Measurements from ENCODE around the gene RSPH6A. TPM values are rescaled to one million over a fixed set of nuclear protein-coding genes. Genes with fewer than 3 reads are reported as not detected.

Gene RSPH6A
- polyA plus RNA-seq, 3 donors = not detected

GRCh38 chr19:45786533-45786894 is 28.6 kb downstream of the RSPH6A start:
- no peak for TF ChIP-seq CTCF (IDR thresholded peaks at IDR 0.05)
- H3K4me3 Mint-ChIP-seq = peak overlapping the region in 1 of 2 donors; percentile 86
- intact Hi-C loops (cut with micrococcal nuclease) = no loop called here

DNA sequence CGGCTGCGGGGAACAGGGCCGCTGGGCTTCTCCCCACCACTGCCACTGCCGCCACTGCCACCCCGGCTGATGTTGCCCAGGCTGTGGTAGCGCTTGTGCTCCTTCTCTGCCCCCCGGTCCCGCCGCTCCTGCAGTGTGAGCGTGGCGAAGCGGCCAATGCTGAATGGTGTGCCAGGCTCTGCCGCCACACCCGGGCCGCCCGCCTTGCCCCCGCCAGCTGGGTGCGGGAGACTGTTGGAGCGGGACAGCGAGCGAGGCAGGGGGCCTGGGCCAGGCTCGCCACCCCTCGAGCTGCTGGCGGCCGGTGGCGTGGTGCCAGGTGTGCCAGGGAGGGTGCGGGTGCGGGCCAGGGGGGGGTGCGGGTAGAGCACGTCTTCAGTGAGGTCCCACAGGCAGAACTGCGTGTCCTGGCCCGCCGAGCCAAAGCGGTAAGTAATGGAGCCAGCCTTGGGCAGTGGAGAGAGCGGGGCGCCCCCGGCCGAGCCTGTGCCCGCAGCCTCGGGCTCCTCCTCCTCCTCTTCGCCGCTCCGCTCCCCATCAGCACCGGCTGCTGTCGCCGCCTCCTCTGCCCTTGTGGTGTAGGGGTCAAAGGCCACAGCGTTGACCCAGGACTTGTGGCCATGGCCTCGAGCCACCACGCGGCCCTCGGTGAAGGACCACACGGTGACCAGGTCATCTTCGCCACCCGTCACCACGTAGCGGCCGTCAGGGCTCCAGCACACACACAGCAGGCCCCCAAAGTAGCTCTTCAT is 29.2 kb downstream of the RSPH6A start:
- Mint-ChIP-seq H3K4me3 (peak overlapping the region in 1 of 2 donors; percentile 86), H3K4me1 (peaks cover 9% of the 10 kb centered on the region), H3K36me3 (peaks cover 29 to 30% of the 10 kb centered on the region in 2 donors), H3K27ac (no peak overlapping the region), H3K27me3 (ENCODE audit: low read depth in 3 of 3) (peaks cover 91 to 96% (median 95%) of the 10 kb centered on the region in 3 donors), H3K9me3 (peaks cover 3 to 44% (median 22%) of the 10 kb centered on the region in 7 donors)
- Histone ChIP-seq H3K4me2 (replicated peaks; ENCODE audit: extremely low read depth, low read length, poor library complexity, severe bottlenecking) (no peak overlapping the region), H3K9me3 (replicated peaks in 1 of 2; ENCODE audit: control insufficient read depth in 1 of 2, insufficient read depth in 1 of 2, low read length in 2 of 2) (peaks cover 9 to 34% of the 10 kb centered on the region in 2 donors), H3K36me3 (replicated peaks in 1 of 2; ENCODE audit: control insufficient read depth in 1 of 2, insufficient read depth in 2 of 2, low read length in 2 of 2) (no peaks in the 10 kb centered on the region), H3K79me2 (ENCODE audit: insufficient read depth, low read length) (no peaks in the 10 kb centered on the region), H4K20me1 (ENCODE audit: insufficient read depth, low read length) (peaks cover 94% of the 10 kb centered on the region), H3K9ac (ENCODE audit: insufficient read depth, low read length, poor library complexity, severe bottlenecking) (no peak overlapping the region), H3K27ac (ENCODE audit: low read depth in 1 of 2, low read length in 2 of 2) (no peak overlapping the region), H3K4me3 (replicated peaks in 1 of 3; ENCODE audit: low read depth in 2 of 3, low read length in 3 of 3) (no peak overlapping the region), H2AFZ (ENCODE audit: insufficient read depth, low read depth, low read length, poor library complexity, severe bottlenecking) (no peak overlapping the region), H3K4me1 (ENCODE audit: control insufficient read depth in 1 of 2, insufficient read depth in 2 of 2, low read length in 2 of 2) (peaks cover 11 to 14% of the 10 kb centered on the region in 2 donors), H3K27me3 (ENCODE audit: control insufficient read depth in 2 of 2, insufficient read depth in 2 of 2, low read length in 2 of 2) (peaks cover 57 to 89% of the 10 kb centered on the region in 2 donors)
- DNase-seq = no peak
- TF ChIP-seq CTCF (IDR thresholded peaks at IDR 0.05) = no peak
- intact Hi-C loops (cut with micrococcal nuclease) = no loop called here
- 97% methylated on average over 52 of the region's 57 CpGs for WGBS (ENCODE audit: insufficient coverage)

More at GRCh38 chr19:45786533-45786894, 28.6 kb downstream of the RSPH6A start:
- H3K4me2 ChIP-seq (replicated peaks; ENCODE audit: extremely low read depth, low read length, poor library complexity, severe bottlenecking) = no peak overlapping the region
- WGBS (ENCODE audit: insufficient coverage) = 97% methylated on average over 21 of the region's 21 CpGs
- peaks cover 14% of the 10 kb centered on the region in 2 donors for H3K4me1 ChIP-seq (ENCODE audit: control insufficient read depth in 1 of 2, insufficient read depth in 2 of 2, low read length in 2 of 2)
- H3K9ac ChIP-seq (ENCODE audit: insufficient read depth, low read length, poor library complexity, severe bottlenecking) = no peak overlapping the region
- H3K27me3 Mint-ChIP-seq (ENCODE audit: low read depth in 3 of 3) = peaks cover 86 to 96% (median 94%) of the 10 kb centered on the region in 3 donors
- H3K36me3 ChIP-seq (replicated peaks in 1 of 2; ENCODE audit: control insufficient read depth in 1 of 2, insufficient read depth in 2 of 2, low read length in 2 of 2) = no peaks in the 10 kb centered on the region
- H3K79me2 ChIP-seq (ENCODE audit: insufficient read depth, low read length) = no peaks in the 10 kb centered on the region
- H2AFZ ChIP-seq (ENCODE audit: insufficient read depth, low read depth, low read length, poor library complexity, severe bottlenecking) = no peak overlapping the region
- H3K9me3 ChIP-seq (replicated peaks in 1 of 2; ENCODE audit: control insufficient read depth in 1 of 2, insufficient read depth in 1 of 2, low read length in 2 of 2) = peaks cover 9 to 31% of the 10 kb centered on the region in 2 donors
- H3K27me3 ChIP-seq (ENCODE audit: control insufficient read depth in 2 of 2, insufficient read depth in 2 of 2, low read length in 2 of 2) = peaks cover 55 to 84% of the 10 kb centered on the region in 2 donors
- H3K27ac Mint-ChIP-seq = no peak overlapping the region
- no peak overlapping the region for H3K27ac ChIP-seq (ENCODE audit: low read depth in 1 of 2, low read length in 2 of 2)
- H3K36me3 Mint-ChIP-seq = peaks cover 29 to 30% of the 10 kb centered on the region in 2 donors
- no peak for DNase-seq
- H3K4me3 ChIP-seq (replicated peaks in 1 of 3; ENCODE audit: low read depth in 2 of 3, low read length in 3 of 3) = no peak overlapping the region
- H3K4me1 Mint-ChIP-seq = peaks cover 12% of the 10 kb centered on the region
- H3K9me3 Mint-ChIP-seq = peaks cover 3 to 41% (median 20%) of the 10 kb centered on the region in 7 donors
- H4K20me1 ChIP-seq (ENCODE audit: insufficient read depth, low read length) = peaks cover 94% of the 10 kb centered on the region
